ENCODE data around the gene SBF2.

Gene SBF2

GRCh38 chr11:9982127-9982795, 311.8 kb downstream of the SBF2 start:
- H3K27ac ChIP-seq (ENCODE audit: low read length) = no peak overlapping the region
- no peak for DNase-seq

GRCh38 chr11:9980931-9981330, 313.1 kb downstream of the SBF2 start:
- Histone ChIP-seq H3K27ac (ENCODE audit: low read length) (no peak overlapping the region), H2AFZ (ENCODE audit: low read depth, low read length) (no peak overlapping the region), H4K20me1 (ENCODE audit: insufficient read depth, low read length) (no peaks in the 10 kb centered on the region), H3K27me3 (ENCODE audit: insufficient read depth, low read length, poor library complexity) (no peaks in the 10 kb centered on the region), H3K9ac (ENCODE audit: low read depth, low read length) (no peak overlapping the region), H3K4me2 (ENCODE audit: insufficient read depth, low read length) (no peak overlapping the region), H3K9me3 (ENCODE audit: insufficient read depth, low read length, severe bottlenecking) (no peaks in the 10 kb centered on the region), H3K4me3 (ENCODE audit: low read depth in 1 of 2, low read length in 2 of 2) (no peak overlapping the region), H3K36me3 (ENCODE audit: insufficient read depth, low read length) (0 out of 2 replicates have a peak, but pooled peaks cover 5% of the 10 kb centered on the region), H3K4me1 (ENCODE audit: insufficient read depth, low read length) (no peaks in the 10 kb centered on the region), H3K79me2 (ENCODE audit: insufficient read depth, low read length) (no peaks in the 10 kb centered on the region)
- TF ChIP-seq CTCF (IDR thresholded peaks at IDR 0.05; ENCODE audit: borderline replicate concordance, extremely low read depth, low read length, poor library complexity, severe bottlenecking) (no peak), EZH2 (IDR thresholded peaks at IDR 0.05; ENCODE audit: borderline replicate concordance, low read depth, low read length, severe bottlenecking) (no peak)
- DNase-seq (no peak), ATAC-seq (ENCODE audit: insufficient read depth, low read depth) (no peak)

More at GRCh38 chr11:9982127-9982795, 311.8 kb downstream of the SBF2 start:
- Histone ChIP-seq H3K4me2 (ENCODE audit: insufficient read depth, low read length) (no peak overlapping the region), H3K36me3 (ENCODE audit: insufficient read depth, low read length) (0 out of 2 replicates have a peak, but pooled peaks cover 5% of the 10 kb centered on the region), H2AFZ (ENCODE audit: low read depth, low read length) (no peak overlapping the region), H3K27me3 (ENCODE audit: insufficient read depth, low read length, poor library complexity) (no peaks in the 10 kb centered on the region), H3K79me2 (ENCODE audit: insufficient read depth, low read length) (no peaks in the 10 kb centered on the region), H4K20me1 (ENCODE audit: insufficient read depth, low read length) (no peaks in the 10 kb centered on the region), H3K9ac (ENCODE audit: low read depth, low read length) (no peak overlapping the region), H3K4me3 (ENCODE audit: low read depth in 1 of 2, low read length in 2 of 2) (no peak overlapping the region), H3K4me1 (ENCODE audit: insufficient read depth, low read length) (no peaks in the 10 kb centered on the region), H3K9me3 (ENCODE audit: insufficient read depth, low read length, severe bottlenecking) (no peaks in the 10 kb centered on the region)
- TF ChIP-seq EZH2 (IDR thresholded peaks at IDR 0.05; ENCODE audit: borderline replicate concordance, low read depth, low read length, severe bottlenecking) (no peak), CTCF (IDR thresholded peaks at IDR 0.05; ENCODE audit: borderline replicate concordance, extremely low read depth, low read length, poor library complexity, severe bottlenecking) (no peak)
- no peak for ATAC-seq (ENCODE audit: insufficient read depth, low read depth)

GRCh38 chr11:9977554-9977953, 316.5 kb downstream of the SBF2 start:
- Histone ChIP-seq H3K4me2 (ENCODE audit: insufficient read depth, low read length) (no peak overlapping the region), H3K9ac (ENCODE audit: low read depth, low read length) (no peak overlapping the region), H2AFZ (ENCODE audit: low read depth, low read length) (no peak overlapping the region), H3K4me1 (ENCODE audit: insufficient read depth, low read length) (no peaks in the 10 kb centered on the region), H3K27ac (ENCODE audit: low read length) (no peak overlapping the region), H3K36me3 (ENCODE audit: insufficient read depth, low read length) (no peaks in the 10 kb centered on the region), H4K20me1 (ENCODE audit: insufficient read depth, low read length) (no peaks in the 10 kb centered on the region), H3K9me3 (ENCODE audit: insufficient read depth, low read length, severe bottlenecking) (no peaks in the 10 kb centered on the region), H3K4me3 (ENCODE audit: low read depth in 1 of 2, low read length in 2 of 2) (no peak overlapping the region), H3K27me3 (ENCODE audit: insufficient read depth, low read length, poor library complexity) (no peaks in the 10 kb centered on the region), H3K79me2 (ENCODE audit: insufficient read depth, low read length) (no peaks in the 10 kb centered on the region)
- DNase-seq (no peak), ATAC-seq (ENCODE audit: insufficient read depth, low read depth) (no peak)
- TF ChIP-seq EZH2 (IDR thresholded peaks at IDR 0.05; ENCODE audit: borderline replicate concordance, low read depth, low read length, severe bottlenecking) (no peak), CTCF (IDR thresholded peaks at IDR 0.05; ENCODE audit: borderline replicate concordance, extremely low read depth, low read length, poor library complexity, severe bottlenecking) (no peak)
